G401 (cell line): ENCODE measurements around the gene GPR85. TPM values are rescaled to one million over a fixed set of nuclear protein-coding genes. Genes with fewer than 3 reads are reported as not detected.

Experiments
- total RNA-seq: library from RNA; depleted of rRNA; stranded (reverse); fragments of >200 nt; shearing (Covaris generic); gene quantifications from 2 replicates; pipeline ENCODE4 v1.2.3, GENCODE V29; 2014; rRNA removed

Gene GPR85
- total RNA-seq, 1 experiment from 2014 or later: not detected

Other genes starting within 250 kb of the GPR85 start
- 59.5 and 65.4 TPM in 2 replicates for gene SMIM30, start 31.7 kb upstream of the GPR85 start, total RNA-seq